Measurements from ENCODE around the gene NANOGP8.

- TF ChIP-seq POLR2A (IDR thresholded peaks at IDR 0.05) (no peak), CTCF (IDR thresholded peaks at IDR 0.05) (no peak), POLR2AphosphoS5 (IDR thresholded peaks at IDR 0.05) (no peak), EP300 (IDR thresholded peaks at IDR 0.05) (no peak)
Measured at GRCh38 chr15:35129361-35129760, 44.3 kb upstream of the NANOGP8 start.
